WTC11 (cell line): ENCODE data around the gene CHST11. TPM values are rescaled to one million over a fixed set of nuclear protein-coding genes. Genes with fewer than 3 reads are reported as not detected.

Experiments
- ATAC-seq: fragments of 200-7000 bp; cut with Tn5 transposase; 2 replicates; pipeline ENCODE4 v1.10.0; 2021; ENCODE audit warnings: mild to moderate bottlenecking, moderate library complexity
- CTCF ChIA-PET: fragments of 300-600 bp; sonication (Branson Sonifier 250); formaldehyde crosslinking; loops from one replicate; lab custom pipeline; 2021; ENCODE audit warnings: antibody characterized with exemption; lab: Charles Lee
- POLR2A ChIA-PET: fragments of 350-600 bp; sonication (Branson Sonifier 250); formaldehyde crosslinking; loops from one replicate; lab custom pipeline; 2021; ENCODE audit warnings: antibody characterized with exemption; lab: Charles Lee
- DNase-seq: peaks from one replicate; pipeline ENCODE4 v3.0.0; 2021; ENCODE audit warnings: low spot score
- H3K27ac Mint-ChIP-seq: 2 replicates; pipeline ENCODE4 v1.8.0; 2021; ENCODE audit warnings: mixed read lengths
- H3K27me3 Mint-ChIP-seq: 2 replicates; pipeline ENCODE4 v1.8.0; 2021; ENCODE audit warnings: low read depth, mild to moderate bottlenecking, moderate library complexity, mixed read lengths
- H3K36me3 Mint-ChIP-seq: 2 replicates; pipeline ENCODE4 v1.8.0; 2021; ENCODE audit warnings: mixed read lengths
- H3K4me1 Mint-ChIP-seq: 2 replicates; pipeline ENCODE4 v1.8.0; 2022; ENCODE audit warnings: mixed read lengths
- H3K4me3 Mint-ChIP-seq: 2 replicates; pipeline ENCODE4 v1.8.0; 2021; ENCODE audit warnings: mild to moderate bottlenecking, moderate library complexity, mixed read lengths
- H3K9me3 Mint-ChIP-seq: 2 replicates; pipeline ENCODE4 v1.8.0; 2021; ENCODE audit warnings: mixed read lengths
- EMX1 ChIP-seq: fragments of 250-450 bp; sonication (Bioruptor Pico); IDR thresholded peaks from 2 replicates; pipeline ENCODE4 v1.8.0; 2021; ENCODE audit warnings: mild to moderate bottlenecking
- ESRRA ChIP-seq: sonication (generic); formaldehyde crosslinking; IDR thresholded peaks from 2 replicates; pipeline ENCODE4 v1.8.1; 2022; ENCODE audit warnings: mild to moderate bottlenecking, missing genetic modification reagents, borderline replicate concordance
- FOXP1 ChIP-seq: sonication (generic); formaldehyde crosslinking; IDR thresholded peaks from 2 replicates; pipeline ENCODE4 v1.8.0; 2022; ENCODE audit warnings: missing genetic modification reagents, mild to moderate bottlenecking, moderate library complexity, borderline replicate concordance
- HMGA2 ChIP-seq: fragments of 250-450 bp; sonication (Bioruptor Pico); IDR thresholded peaks from 2 replicates; pipeline ENCODE4 v1.4.0; 2021; ENCODE audit warnings: mild to moderate bottlenecking, moderate library complexity
- HMGXB4 ChIP-seq: sonication (generic); formaldehyde crosslinking; IDR thresholded peaks from 2 replicates; pipeline ENCODE4 v1.8.1; 2023; ENCODE audit warnings: mild to moderate bottlenecking, moderate library complexity, missing genetic modification reagents
- NR1H2 ChIP-seq: sonication (generic); formaldehyde crosslinking; IDR thresholded peaks from 2 replicates; pipeline ENCODE4 v1.9.0; 2021; ENCODE audit warnings: mild to moderate bottlenecking, moderate library complexity, missing genetic modification reagents
- NR3C1 ChIP-seq: sonication (generic); formaldehyde crosslinking; conservative IDR thresholded peaks from 2 replicates; pipeline ENCODE4 v1.8.1; 2023; ENCODE audit warnings: low read depth, mild to moderate bottlenecking, missing genetic modification reagents
- SMAD3 ChIP-seq: sonication (generic); formaldehyde crosslinking; IDR thresholded peaks from 2 replicates; pipeline ENCODE4 v1.8.0; 2022; ENCODE audit warnings: missing genetic modification reagents, mild to moderate bottlenecking, borderline replicate concordance
- SMAD4 ChIP-seq: sonication (generic); formaldehyde crosslinking; IDR thresholded peaks from 2 replicates; pipeline ENCODE4 v1.8.0; 2022; ENCODE audit warnings: mild to moderate bottlenecking, missing genetic modification reagents
- TEAD1 ChIP-seq: sonication (generic); formaldehyde crosslinking; IDR thresholded peaks from 2 replicates; pipeline ENCODE4 v1.8.0; 2022; ENCODE audit warnings: mild to moderate bottlenecking, missing genetic modification reagents
- ZNF232 ChIP-seq: sonication (generic); formaldehyde crosslinking; IDR thresholded peaks from 2 replicates; pipeline ENCODE4 v1.8.0; 2022; ENCODE audit warnings: mild to moderate bottlenecking, missing genetic modification reagents
- ZNF263 ChIP-seq: sonication (generic); formaldehyde crosslinking; IDR thresholded peaks from 2 replicates; pipeline ENCODE4 v1.8.1; 2022; ENCODE audit warnings: low read depth, mild to moderate bottlenecking, moderate library complexity, missing genetic modification reagents
- ZNF317 ChIP-seq: sonication (generic); formaldehyde crosslinking; IDR thresholded peaks from 2 replicates; pipeline ENCODE4 v1.8.1; 2023; ENCODE audit warnings: low read depth, mild to moderate bottlenecking, moderate library complexity, missing genetic modification reagents, borderline replicate concordance
- ZNF416 ChIP-seq: fragments of 250-450 bp; sonication (Bioruptor Pico); IDR thresholded peaks from 2 replicates; pipeline ENCODE4 v1.9.0; 2021; ENCODE audit warnings: mild to moderate bottlenecking, inconsistent platforms
- ZNF423 ChIP-seq: fragments of 250-450 bp; sonication (Bioruptor Pico); IDR thresholded peaks from 2 replicates; pipeline ENCODE4 v2.1.2; 2022; ENCODE audit warnings: mild to moderate bottlenecking, moderate library complexity
- ZNF671 ChIP-seq: fragments of 250-450 bp; sonication (Bioruptor Pico); IDR thresholded peaks from 2 replicates; pipeline ENCODE4 v1.8.0; 2021; ENCODE audit warnings: mild to moderate bottlenecking
- total RNA-seq: library from RNA; stranded (reverse); gene quantifications from 3 replicates; pipeline ENCODE4 v1.2.3, GENCODE V29; 2021
- TF ChIP-seq, protein P1 (sequence below): sonication (generic); formaldehyde crosslinking; IDR thresholded peaks from 2 replicates; pipeline ENCODE4 v1.8.1; 2023; ENCODE audit warnings: mild to moderate bottlenecking, missing genetic modification reagents
- TF ChIP-seq, protein P2 (sequence below): fragments of 250-450 bp; sonication (Bioruptor Pico); IDR thresholded peaks from 2 replicates; pipeline ENCODE4 v1.8.0; 2021; ENCODE audit warnings: mild to moderate bottlenecking

The CHST11 gene
- total RNA-seq, 1 experiment from 2014 or later, result 24.2 TPM

DNA sequence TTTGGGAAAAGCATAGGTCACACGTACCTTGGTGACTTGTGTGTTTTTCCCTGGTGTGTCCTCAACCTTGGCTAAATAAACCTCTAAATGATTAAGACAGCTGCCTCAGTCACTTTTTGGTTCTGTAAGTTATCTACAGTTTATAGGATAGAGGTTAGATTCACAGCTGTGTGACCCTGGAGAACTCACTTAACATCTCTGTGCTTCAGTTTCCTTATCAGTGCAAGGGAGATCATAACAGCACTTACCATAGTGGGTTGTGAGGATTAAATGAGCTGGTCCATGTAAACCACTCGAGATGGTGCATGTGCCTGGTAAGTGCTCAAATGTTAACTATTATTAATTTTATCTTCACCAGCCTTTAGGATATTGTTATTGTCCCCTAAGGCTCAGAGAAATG, 35.4 kb upstream of the CHST11 start:
- Mint-ChIP-seq H3K4me1 (no peaks in the 10 kb centered on the region), H3K9me3 (peaks cover 13% of the 10 kb centered on the region), H3K36me3 (peaks cover 13% of the 10 kb centered on the region), H3K4me3 (no peak overlapping the region), H3K27ac (no peak overlapping the region), H3K27me3 (peaks cover 7% of the 10 kb centered on the region)
- ChIA-PET CTCF (interaction anchor here (3.3 kb wide), 1 partner anchor 40 kb away, joined by 12 read pairs; no protein-coding TSS in a partner anchor), POLR2A (no interaction called here)
- DNase-seq (no peak), ATAC-seq (no peak)
- TF ChIP-seq HMGA2 (CRISPR knock-in tag) (no peak), ZNF232 (CRISPR knock-in tag) (no peak), ZNF416 (no peak), ZNF423 (no peak), HMGXB4 (no peak), NR3C1 (CRISPR knock-in tag) (no peak), SMAD3 (no peak), ZNF671 (CRISPR knock-in tag) (no peak), NR1H2 (CRISPR knock-in tag) (no peak)
- TF ChIP-seq, protein P1, sequence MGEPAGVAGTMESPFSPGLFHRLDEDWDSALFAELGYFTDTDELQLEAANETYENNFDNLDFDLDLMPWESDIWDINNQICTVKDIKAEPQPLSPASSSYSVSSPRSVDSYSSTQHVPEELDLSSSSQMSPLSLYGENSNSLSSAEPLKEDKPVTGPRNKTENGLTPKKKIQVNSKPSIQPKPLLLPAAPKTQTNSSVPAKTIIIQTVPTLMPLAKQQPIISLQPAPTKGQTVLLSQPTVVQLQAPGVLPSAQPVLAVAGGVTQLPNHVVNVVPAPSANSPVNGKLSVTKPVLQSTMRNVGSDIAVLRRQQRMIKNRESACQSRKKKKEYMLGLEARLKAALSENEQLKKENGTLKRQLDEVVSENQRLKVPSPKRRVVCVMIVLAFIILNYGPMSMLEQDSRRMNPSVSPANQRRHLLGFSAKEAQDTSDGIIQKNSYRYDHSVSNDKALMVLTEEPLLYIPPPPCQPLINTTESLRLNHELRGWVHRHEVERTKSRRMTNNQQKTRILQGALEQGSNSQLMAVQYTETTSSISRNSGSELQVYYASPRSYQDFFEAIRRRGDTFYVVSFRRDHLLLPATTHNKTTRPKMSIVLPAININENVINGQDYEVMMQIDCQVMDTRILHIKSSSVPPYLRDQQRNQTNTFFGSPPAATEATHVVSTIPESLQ (CRISPR knock-in tag), result no peak

GRCh38 chr12:104422441-104422840, 34.3 kb upstream of the CHST11 start:
- ATAC-seq, result no peak
- CTCF ChIA-PET, result no interaction called here
- TF ChIP-seq, protein P2, sequence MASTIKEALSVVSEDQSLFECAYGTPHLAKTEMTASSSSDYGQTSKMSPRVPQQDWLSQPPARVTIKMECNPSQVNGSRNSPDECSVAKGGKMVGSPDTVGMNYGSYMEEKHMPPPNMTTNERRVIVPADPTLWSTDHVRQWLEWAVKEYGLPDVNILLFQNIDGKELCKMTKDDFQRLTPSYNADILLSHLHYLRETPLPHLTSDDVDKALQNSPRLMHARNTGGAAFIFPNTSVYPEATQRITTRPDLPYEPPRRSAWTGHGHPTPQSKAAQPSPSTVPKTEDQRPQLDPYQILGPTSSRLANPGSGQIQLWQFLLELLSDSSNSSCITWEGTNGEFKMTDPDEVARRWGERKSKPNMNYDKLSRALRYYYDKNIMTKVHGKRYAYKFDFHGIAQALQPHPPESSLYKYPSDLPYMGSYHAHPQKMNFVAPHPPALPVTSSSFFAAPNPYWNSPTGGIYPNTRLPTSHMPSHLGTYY (CRISPR knock-in tag), result no peak
- TF ChIP-seq FOXP1 (CRISPR knock-in tag) (no peak), ZNF317 (CRISPR knock-in tag) (no peak), TEAD1 (CRISPR knock-in tag) (no peak), ZNF263 (CRISPR knock-in tag) (no peak)

GRCh38 chr12:104423273-104423672, 33.5 kb upstream of the CHST11 start:
- H3K4me1 Mint-ChIP-seq, result no peaks in the 10 kb centered on the region
- no peak overlapping the region for H3K27ac Mint-ChIP-seq
- ChIA-PET CTCF (no interaction called here), POLR2A (interaction anchor here (0.7 kb wide), 1 partner anchor 11 kb away, joined by 3 read pairs; no protein-coding TSS in a partner anchor)
- H3K4me3 Mint-ChIP-seq, result no peak overlapping the region
- DNase-seq, result no peak
- peaks cover 19% of the 10 kb centered on the region for H3K9me3 Mint-ChIP-seq
- peaks cover 7% of the 10 kb centered on the region; the same call in 1 of the 2 replicates for H3K27me3 Mint-ChIP-seq
- H3K36me3 Mint-ChIP-seq, result peaks cover 16% of the 10 kb centered on the region
- TF ChIP-seq HMGA2 (CRISPR knock-in tag) (no peak), NR3C1 (CRISPR knock-in tag) (no peak), EMX1 (CRISPR knock-in tag) (no peak), ESRRA (no peak), SMAD3 (no peak), SMAD4 (CRISPR knock-in tag) (no peak)
- no peak for ATAC-seq

More at GRCh38 chr12:104422441-104422840, 34.3 kb upstream of the CHST11 start:
- Mint-ChIP-seq H3K27ac (no peak overlapping the region), H3K36me3 (peaks cover 13% of the 10 kb centered on the region), H3K4me1 (no peaks in the 10 kb centered on the region), H3K9me3 (peaks cover 13% of the 10 kb centered on the region), H3K27me3 (peaks cover 7% of the 10 kb centered on the region), H3K4me3 (no peak overlapping the region)
- DNase-seq, result no peak
- POLR2A ChIA-PET, result interaction anchor here (0.7 kb wide), 1 partner anchor 12 kb away, joined by 3 read pairs; no protein-coding TSS in a partner anchor
